NCI-H1694 treated with DMSO at 0.1 percent for 48 hours (cell line): Measurements from ENCODE around the gene C4A.
"Not testable (repeated sequence)": the region's sequence is repeated elsewhere in the genome, so short reads cannot be mapped to it uniquely, and the experiment has no call there.

ENCODE experiments used
- DNase-seq: peaks from one replicate; lab custom pipeline; 2025; lab: John Stamatoyannopoulos, UW

Gene C4A

GRCh38 chr6:32049736-32050135 lies 67.9 kb downstream of the C4A start:
- DNase-seq, result not testable (repeated sequence)

GRCh38 chr6:32050562-32050961 lies 68.7 kb downstream of the C4A start:
- DNase-seq, result no peak
